Measurements from ENCODE around the gene LY6G6F.

LY6G6F gene

GRCh38 chr6:31715022-31715958 lies 8.6 kb downstream of the LY6G6F start, which contains the start of gene LY6G6D:
TSS of gene LY6G6D (plus strand) at chr6:31715348. CDS start at chr6:31715356, 8 bp downstream.
- Mint-ChIP-seq H3K4me3 (peak within 1 kb of the TSS in 2 of 3 experiments; percentile 28 to 37), H3K4me1 (peaks cover 36% of the 10 kb centered on the region), H3K27ac (peak within 1 kb of the TSS; percentile 83 to 93 (median 92)), H3K9me3 (no peaks in the 10 kb centered on the region), H3K27me3 (ENCODE audit: low read depth) (peaks cover 8% of the 10 kb centered on the region), H3K36me3 (ENCODE audit: low read depth) (no peaks in the 10 kb centered on the region)
- TF ChIP-seq CTCF (IDR thresholded peaks at IDR 0.05; ENCODE audit: unreplicated experiment in 3 of 3) = no peak

- Mint-ChIP-seq H3K36me3 (ENCODE audit: low read depth) (no peaks in the 10 kb centered on the region), H3K4me3 (no peak overlapping the region), H3K9me3 (no peaks in the 10 kb centered on the region), H3K27me3 (ENCODE audit: low read depth) (peaks cover 5% of the 10 kb centered on the region), H3K27ac (no peak overlapping the region), H3K4me1 (peaks cover 26% of the 10 kb centered on the region)
- TF ChIP-seq CTCF (IDR thresholded peaks at IDR 0.05; ENCODE audit: unreplicated experiment in 3 of 3) = no peak
Measured at GRCh38 chr6:31717499-31718222, 11.0 kb downstream of the LY6G6F start.

DNA sequence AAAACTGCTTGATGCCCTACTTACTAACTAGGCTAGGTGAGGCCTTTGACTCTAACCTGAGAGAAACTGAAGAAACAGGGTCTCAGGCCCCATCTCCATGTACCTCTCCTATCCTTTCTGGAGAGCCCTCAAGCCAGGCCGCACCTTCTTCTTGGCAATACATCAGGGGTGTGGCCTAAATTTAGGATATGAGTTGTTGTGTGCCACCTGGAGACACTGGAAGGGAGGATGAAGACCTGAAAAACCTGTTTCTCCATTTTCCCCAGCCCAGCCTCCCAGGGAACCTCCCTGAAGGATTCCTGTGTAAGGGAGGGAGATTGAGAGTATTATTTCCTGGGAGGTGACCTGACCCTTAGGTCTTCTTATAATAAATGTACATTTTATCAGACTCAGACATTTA lies 11.6 kb downstream of the LY6G6F start:
- Mint-ChIP-seq H3K27ac (no peak overlapping the region), H3K27me3 (ENCODE audit: low read depth) (peaks cover 4% of the 10 kb centered on the region), H3K36me3 (ENCODE audit: low read depth) (no peaks in the 10 kb centered on the region), H3K4me3 (no peak overlapping the region), H3K4me1 (peaks cover 21% of the 10 kb centered on the region), H3K9me3 (no peaks in the 10 kb centered on the region)
- no peak for TF ChIP-seq CTCF (IDR thresholded peaks at IDR 0.05; ENCODE audit: unreplicated experiment in 3 of 3)

DNA sequence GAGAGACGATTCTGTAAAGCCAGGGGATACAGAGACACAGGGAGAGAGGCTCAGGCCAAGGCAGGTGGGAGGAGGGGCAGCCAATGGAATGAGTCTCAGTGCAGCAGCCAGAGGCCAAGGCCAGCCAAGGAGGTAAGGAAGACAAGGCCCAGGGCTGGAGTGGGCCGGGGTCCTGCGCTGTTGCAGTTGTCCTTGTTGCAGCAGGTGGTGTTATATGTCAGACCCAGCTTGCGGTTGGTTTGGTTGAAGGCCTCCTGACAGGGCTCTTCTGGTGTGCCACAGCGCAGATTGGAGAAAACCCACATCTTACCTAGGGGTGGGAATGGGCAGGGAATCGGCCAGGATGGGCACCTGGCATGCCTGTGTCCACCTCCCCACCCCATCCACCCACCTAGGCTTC lies 12.3 kb downstream of the LY6G6F start:
- H3K9me3 Mint-ChIP-seq = no peaks in the 10 kb centered on the region
- no peak for TF ChIP-seq CTCF (IDR thresholded peaks at IDR 0.05; ENCODE audit: unreplicated experiment in 3 of 3)
- H3K4me3 Mint-ChIP-seq = no peak overlapping the region
- H3K27ac Mint-ChIP-seq = no peak overlapping the region
- H3K27me3 Mint-ChIP-seq (ENCODE audit: low read depth) = peaks cover 4% of the 10 kb centered on the region
- H3K4me1 Mint-ChIP-seq = peaks cover 15% of the 10 kb centered on the region
- H3K36me3 Mint-ChIP-seq (ENCODE audit: low read depth) = peaks cover 3% of the 10 kb centered on the region

GRCh38 chr6:31720196-31720770 lies 13.6 kb downstream of the LY6G6F start:
- H3K27me3 Mint-ChIP-seq (ENCODE audit: low read depth) = peaks cover 4% of the 10 kb centered on the region
- H3K4me3 Mint-ChIP-seq = no peak overlapping the region
- peaks cover 10% of the 10 kb centered on the region for H3K36me3 Mint-ChIP-seq (ENCODE audit: low read depth)
- no peak overlapping the region for H3K27ac Mint-ChIP-seq
- peaks cover 4% of the 10 kb centered on the region for H3K4me1 Mint-ChIP-seq
- H3K9me3 Mint-ChIP-seq = no peaks in the 10 kb centered on the region
- no peak for TF ChIP-seq CTCF (IDR thresholded peaks at IDR 0.05; ENCODE audit: unreplicated experiment in 3 of 3)

Data from nephron (organoid).